Measurements from ENCODE around the gene CLEC2B. TPM values are rescaled to one million over a fixed set of nuclear protein-coding genes. Genes with fewer than 3 reads are reported as not detected.

CLEC2B gene
- total RNA-seq, 1 donor = 17.0 TPM

- DNase-seq (ENCODE audit: low read depth in 2 of 3, low spot score in 2 of 3) = peak in 1 of 3 donors; percentile 27
Observed at GRCh38 chr12:9810671-9811070, 58.5 kb downstream of the CLEC2B start.

GRCh38 chr12:9809866-9810265 is 59.3 kb downstream of the CLEC2B start:
- DNase-seq (ENCODE audit: low read depth in 2 of 3, low spot score in 2 of 3) = no peak

DNA sequence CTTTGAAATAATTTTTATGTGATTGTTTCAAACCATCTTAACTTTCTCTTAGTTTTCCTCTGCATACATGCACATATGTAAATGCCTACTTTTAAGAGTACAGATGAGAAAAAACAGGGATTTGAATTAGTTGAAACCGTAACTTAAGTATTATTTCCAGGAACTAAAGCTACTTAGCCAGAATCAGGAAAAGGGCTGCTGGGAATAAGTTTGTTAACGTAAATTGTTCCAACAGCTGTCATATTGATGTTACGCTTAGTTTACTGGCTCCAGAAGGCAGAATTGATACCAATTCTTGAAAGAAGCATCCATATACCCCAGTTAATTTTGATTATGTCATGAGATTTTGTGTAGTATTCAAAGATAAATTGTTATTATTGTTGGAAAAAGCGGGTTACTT is 59.8 kb downstream of the CLEC2B start:
- no peak for DNase-seq (ENCODE audit: low read depth in 2 of 3, low spot score in 2 of 3)

DNA sequence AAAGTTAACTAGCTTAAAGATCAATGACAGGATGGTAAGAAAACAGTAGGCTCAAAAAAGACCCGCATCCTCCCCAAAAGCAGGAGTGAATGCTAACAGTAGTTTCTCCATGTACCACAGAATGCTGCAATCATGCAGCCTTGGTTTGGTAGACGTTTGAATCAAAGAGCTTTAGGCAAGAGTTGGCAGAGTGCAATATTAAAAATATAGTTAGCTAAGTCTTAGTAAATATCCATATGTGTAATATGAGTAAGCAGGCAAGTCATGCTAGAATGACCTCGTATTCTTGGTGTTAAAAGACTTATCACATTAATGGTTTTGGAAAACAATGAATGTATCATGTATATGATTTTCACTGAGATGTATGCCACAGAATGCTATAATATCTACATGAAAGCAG is 60.6 kb downstream of the CLEC2B start:
- no peak for DNase-seq (ENCODE audit: low read depth in 2 of 3, low spot score in 2 of 3)

- no peak for DNase-seq (ENCODE audit: low read depth in 2 of 3, low spot score in 2 of 3)
Observed at GRCh38 chr12:9806714-9807113, 62.4 kb downstream of the CLEC2B start.

DNA sequence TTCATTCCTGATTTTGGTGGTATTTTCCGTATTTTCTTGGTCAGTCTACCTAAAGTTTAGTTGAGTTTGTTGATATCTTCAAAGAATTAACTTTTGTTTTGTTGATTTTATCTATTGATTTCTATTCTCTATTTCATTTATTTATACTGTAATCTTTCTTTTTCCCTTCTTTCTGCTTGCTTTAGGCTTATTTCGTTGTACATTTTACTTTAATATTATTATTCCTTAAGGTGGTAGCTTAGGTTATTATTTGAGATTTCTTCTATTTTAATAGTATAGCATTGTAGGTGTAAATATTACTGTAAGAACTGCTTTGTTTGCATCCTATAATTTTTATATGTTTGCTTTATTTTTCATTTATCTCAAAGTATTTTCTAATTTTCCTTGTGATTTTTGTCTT is 63.3 kb downstream of the CLEC2B start:
- DNase-seq (ENCODE audit: low read depth in 2 of 3, low spot score in 2 of 3) = no peak

Other genes with a start within 250 kb of the CLEC2B start
- 5.9 TPM for gene CLEC2D, start 199.6 kb downstream of the CLEC2B start, total RNA-seq
- gene CLECL1, start 136.3 kb downstream of the CLEC2B start, total RNA-seq = 0.27 TPM
- 545 TPM for gene CD69, start 108.5 kb downstream of the CLEC2B start, total RNA-seq
- gene KLRF1, start 41.9 kb downstream of the CLEC2B start, total RNA-seq = under 0.01 TPM
- not detected for gene KLRF2, start 12.1 kb upstream of the CLEC2B start, total RNA-seq
- gene CLEC2A, start 63.0 kb upstream of the CLEC2B start, total RNA-seq = not detected
- 1.6 TPM for gene CLEC12A, start 102.1 kb upstream of the CLEC2B start, total RNA-seq
- 0.27 TPM for gene CLEC1B, start 129.8 kb upstream of the CLEC2B start, total RNA-seq
- gene CLEC12B, start 141.3 kb upstream of the CLEC2B start, total RNA-seq = under 0.01 TPM
- 8.3 TPM for gene CLEC9A, start 161.3 kb upstream of the CLEC2B start, total RNA-seq
- under 0.01 TPM for gene CLEC1A, start 229.6 kb upstream of the CLEC2B start, total RNA-seq

Measured in hematopoietic multipotent progenitor cell (in vitro differentiated cells).